AG04449 (cell line): Measurements from ENCODE around the gene RBM19.
"Not testable (repeated sequence)": the region's sequence is repeated elsewhere in the genome, so short reads cannot be mapped to it uniquely, and the experiment has no call there.

Experiments
- CTCF ChIA-PET: fragments of 350-600 bp; formaldehyde crosslinking; extraction: SDS; loops from one replicate; lab custom pipeline; 2021; ENCODE audit warnings: antibody characterized with exemption; lab: Yijun Ruan, JAX
- POLR2A ChIA-PET: fragments of 400-600, 350-600 bp; formaldehyde crosslinking; extraction: SDS; loops from one replicate; lab custom pipeline; 2020; ENCODE audit warnings: antibody characterized with exemption, inconsistent platforms; lab: Yijun Ruan, JAX
- DNase-seq: peaks from one replicate; pipeline ENCODE4 v3.0.0-alpha.2; 2010; ENCODE audit warnings: low read depth, low spot score
- H3K4me3 ChIP-seq: 2 replicates; pipeline ENCODE4 v1.5.1; 2011; ENCODE audit warnings: low read depth, mild to moderate bottlenecking, control low read depth, low read length
- TF ChIP-seq, protein P1 (sequence below): IDR thresholded peaks from one replicate; pipeline ENCODE4 v1.5.1; 2011; ENCODE audit warnings: mild to moderate bottlenecking, moderate library complexity, low read length, control low read depth, inconsistent platforms; ENCODE audit not compliant: insufficient read depth; ENCODE audit errors: missing control alignments

The RBM19 gene

DNA sequence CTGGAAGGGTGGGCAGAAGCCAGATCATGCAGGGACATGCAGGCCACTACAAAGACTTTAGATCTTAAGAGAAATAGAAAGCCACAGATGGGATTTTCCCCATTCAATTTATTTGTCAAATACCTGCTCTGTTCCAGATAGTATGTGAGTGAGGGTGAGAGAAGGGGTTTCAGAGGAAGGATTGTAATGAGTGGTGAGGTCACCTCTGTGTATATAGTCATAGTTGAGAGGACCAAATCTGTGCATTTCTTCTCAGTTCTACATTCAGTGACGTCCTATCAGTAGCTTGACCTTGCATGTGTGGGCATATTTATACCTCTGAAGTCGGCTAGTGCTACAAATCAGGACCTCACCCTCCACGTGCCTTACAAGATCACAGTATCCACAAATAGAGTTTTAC, 31.2 kb upstream of the RBM19 start:
- TF ChIP-seq, protein P1, sequence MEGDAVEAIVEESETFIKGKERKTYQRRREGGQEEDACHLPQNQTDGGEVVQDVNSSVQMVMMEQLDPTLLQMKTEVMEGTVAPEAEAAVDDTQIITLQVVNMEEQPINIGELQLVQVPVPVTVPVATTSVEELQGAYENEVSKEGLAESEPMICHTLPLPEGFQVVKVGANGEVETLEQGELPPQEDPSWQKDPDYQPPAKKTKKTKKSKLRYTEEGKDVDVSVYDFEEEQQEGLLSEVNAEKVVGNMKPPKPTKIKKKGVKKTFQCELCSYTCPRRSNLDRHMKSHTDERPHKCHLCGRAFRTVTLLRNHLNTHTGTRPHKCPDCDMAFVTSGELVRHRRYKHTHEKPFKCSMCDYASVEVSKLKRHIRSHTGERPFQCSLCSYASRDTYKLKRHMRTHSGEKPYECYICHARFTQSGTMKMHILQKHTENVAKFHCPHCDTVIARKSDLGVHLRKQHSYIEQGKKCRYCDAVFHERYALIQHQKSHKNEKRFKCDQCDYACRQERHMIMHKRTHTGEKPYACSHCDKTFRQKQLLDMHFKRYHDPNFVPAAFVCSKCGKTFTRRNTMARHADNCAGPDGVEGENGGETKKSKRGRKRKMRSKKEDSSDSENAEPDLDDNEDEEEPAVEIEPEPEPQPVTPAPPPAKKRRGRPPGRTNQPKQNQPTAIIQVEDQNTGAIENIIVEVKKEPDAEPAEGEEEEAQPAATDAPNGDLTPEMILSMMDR, result no peak
- DNase-seq, result no peak
- ChIA-PET POLR2A (interaction anchor here (0.7 kb wide), 1 partner anchor 481 kb away, joined by 4 read pairs; no protein-coding TSS in a partner anchor), CTCF (interaction anchor here (1.2 to 2.3 kb wide), 2 partner anchors 17 to 18 kb away, joined by 5 to 8 read pairs; no protein-coding TSS in a partner anchor)
- no peak overlapping the region for H3K4me3 ChIP-seq

DNA sequence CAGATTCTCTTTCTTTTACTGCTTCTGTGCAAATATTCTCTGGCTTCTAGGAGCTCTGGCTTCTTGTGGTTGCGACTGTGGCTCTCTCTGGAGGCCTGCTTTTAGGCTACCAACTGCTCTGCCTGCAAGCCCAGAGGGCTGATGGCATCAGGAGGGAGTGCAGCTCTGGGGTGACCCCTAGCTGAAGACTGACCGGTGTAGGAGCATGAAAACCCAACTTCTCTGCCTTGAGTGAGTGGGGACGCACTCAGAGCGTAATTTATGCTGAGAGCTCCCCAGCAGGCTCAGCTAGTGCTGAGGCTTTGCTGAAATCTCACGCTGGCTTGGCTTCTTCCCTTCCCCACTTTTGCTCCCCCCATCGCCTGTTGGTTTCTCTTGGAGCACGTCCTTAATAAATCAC, 29.9 kb upstream of the RBM19 start:
- H3K4me3 ChIP-seq, result no peak overlapping the region
- TF ChIP-seq, protein P1, result peak; percentile 1
- POLR2A ChIA-PET, result no interaction called here
- no peak for DNase-seq
- CTCF ChIA-PET, result interaction anchor here (1.1 to 2.1 kb wide), 3 partner anchors 16 to 513 kb away, joined by 3 to 11 read pairs (median 4); partner anchors contain the start of gene RBM19

DNA sequence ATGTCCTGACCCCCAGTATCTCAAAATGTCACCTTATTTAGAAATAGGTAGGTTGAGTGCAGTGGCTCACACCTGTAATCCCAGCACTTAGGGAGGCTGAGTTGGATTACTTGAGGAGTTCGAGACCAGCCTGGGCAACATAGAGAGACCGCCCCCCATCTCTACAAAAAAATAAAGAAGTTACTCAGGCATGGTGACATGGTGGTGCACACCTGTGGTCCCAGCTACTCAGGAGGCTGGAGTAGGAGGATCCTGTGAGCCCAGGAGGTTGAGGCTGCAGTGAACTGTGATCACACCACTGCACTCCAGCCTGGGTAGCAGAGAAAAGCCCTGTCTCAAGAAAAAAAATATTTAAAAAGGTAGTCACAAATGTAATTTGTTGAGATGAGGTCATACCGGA, 27.9 kb upstream of the RBM19 start:
- CTCF ChIA-PET, result interaction anchor here (2.4 kb wide), 1 partner anchor 13 kb away, joined by 9 read pairs; no protein-coding TSS in a partner anchor

DNA sequence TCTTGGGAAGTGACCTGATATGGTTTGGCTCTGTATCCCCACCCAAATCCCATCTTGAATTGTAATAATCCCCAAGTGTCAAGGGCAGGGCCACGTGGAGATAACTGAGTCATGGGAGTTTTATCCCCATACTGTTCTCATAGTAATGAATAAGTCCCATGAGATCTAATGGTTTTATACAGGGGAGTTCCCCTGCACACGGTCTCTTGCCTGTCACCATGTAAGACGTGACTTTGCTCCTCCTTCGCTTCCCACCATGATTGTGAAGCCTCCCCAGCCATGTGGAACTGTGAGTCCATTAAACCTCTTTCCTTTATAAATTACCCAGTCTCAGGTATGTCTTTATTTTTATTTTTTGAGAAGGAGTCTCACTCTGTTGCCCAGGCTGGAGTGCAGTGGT, 26.6 kb upstream of the RBM19 start:
- POLR2A ChIA-PET, H3K4me3 ChIP-seq, DNase-seq: not testable (repeated sequence)
- CTCF ChIA-PET, result interaction anchor here (2.4 kb wide), 1 partner anchor 12 kb away, joined by 9 read pairs; no protein-coding TSS in a partner anchor

More for the DNA sequence above, 27.9 kb upstream of the RBM19 start:
- no peak overlapping the region for H3K4me3 ChIP-seq
- DNase-seq, result no peak
- POLR2A ChIA-PET, result no interaction called here
- TF ChIP-seq, protein P1, result no peak

DNA sequence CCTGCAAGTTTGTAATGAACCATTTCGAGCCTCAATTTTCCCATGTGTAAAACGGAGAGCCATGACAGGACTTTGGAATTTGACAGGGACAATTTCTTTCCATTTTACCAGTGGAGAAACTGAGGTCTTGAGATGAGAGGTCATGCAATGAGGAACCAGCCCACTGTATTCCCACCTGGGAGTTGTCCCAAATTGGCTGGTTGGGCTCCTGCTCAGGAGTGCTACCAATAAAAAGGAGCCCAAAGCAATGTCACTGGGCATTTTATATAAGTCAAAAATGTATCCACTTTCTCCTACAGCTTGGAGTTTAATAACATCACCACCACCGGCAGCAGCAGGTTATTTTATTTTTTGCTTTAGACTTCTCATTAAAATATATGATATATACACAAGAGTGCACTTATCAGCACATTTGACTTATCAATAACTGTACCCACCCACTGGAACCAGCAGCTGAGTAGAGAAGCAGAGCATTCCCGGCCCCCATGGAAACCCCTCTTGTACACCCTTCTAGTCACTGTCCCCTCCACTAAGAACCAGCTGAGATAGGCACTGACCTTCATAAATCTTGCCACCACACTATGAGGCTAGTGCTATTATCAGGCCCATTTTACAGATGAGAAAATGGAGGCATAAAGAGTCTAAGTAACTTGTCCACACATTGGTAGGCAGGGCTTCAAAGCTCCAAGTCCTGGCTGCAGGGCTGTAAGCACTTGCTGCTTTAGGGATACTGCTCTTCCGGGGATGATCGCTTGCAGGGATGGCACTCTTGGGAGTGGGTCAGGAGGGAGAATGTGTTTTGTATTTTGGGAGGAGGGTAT, 25.3 kb upstream of the RBM19 start:
- ChIA-PET POLR2A (no interaction called here), CTCF (interaction anchor here (0.7 to 2.4 kb wide), 3 partner anchors 11 to 518 kb away, joined by 3 to 15 read pairs (median 9); no protein-coding TSS in a partner anchor)
- no peak overlapping the region for H3K4me3 ChIP-seq
- no peak for DNase-seq
- TF ChIP-seq, protein P1, result no peak

DNA sequence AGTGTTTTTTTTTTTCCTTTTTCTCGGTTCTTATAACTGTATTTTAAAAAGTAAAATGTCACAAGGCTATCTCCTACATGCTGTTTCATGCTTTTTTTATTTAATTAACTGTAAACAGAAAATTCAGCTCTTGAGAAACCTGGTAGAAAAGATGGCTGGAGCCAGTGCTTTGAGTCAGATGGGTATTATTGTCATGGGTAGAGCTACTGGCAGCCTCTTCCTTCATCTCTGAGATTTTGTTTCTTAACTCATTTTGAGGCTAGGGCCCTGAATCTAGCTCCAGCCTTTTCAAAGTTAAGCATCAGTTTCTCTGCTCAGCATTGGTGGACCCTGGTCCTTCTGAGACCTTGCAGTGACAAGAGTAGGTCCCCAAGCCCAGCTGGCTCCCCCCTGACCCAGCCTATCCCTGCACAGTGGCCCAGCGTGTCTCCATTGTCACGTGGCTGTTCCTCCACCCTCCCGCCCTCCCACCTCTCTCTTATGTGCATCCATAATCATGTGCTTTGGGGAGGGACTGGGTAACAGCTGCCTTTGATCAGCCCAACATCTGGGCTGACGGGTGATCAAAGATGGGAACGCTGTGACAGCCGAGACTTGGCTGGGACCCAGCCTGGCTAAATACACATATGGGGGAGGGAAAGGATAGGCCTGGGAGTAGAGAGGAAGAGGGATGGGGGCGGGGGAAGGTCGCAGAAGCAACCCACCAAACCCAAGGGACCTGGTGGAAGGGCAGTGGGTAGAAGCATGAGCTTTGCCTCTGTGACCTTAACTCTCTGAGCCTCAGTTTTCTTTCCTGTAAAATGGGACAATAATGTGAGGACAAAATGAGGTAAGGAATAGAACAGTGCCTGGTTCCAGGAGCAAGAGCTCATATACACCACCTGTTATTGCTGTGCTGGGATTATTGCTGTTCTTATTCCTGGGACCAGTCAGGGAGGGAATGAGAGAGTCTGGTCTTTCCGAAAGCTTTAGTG, 24.4 kb upstream of the RBM19 start:
- no peak for DNase-seq
- ChIA-PET CTCF (interaction anchor here (0.7 to 2.1 kb wide), 2 partner anchors 10 to 519 kb away, joined by 3 to 15 read pairs; no protein-coding TSS in a partner anchor), POLR2A (no interaction called here)
- H3K4me3 ChIP-seq, result no peak overlapping the region
- TF ChIP-seq, protein P1, result no peak
